HG02970 (cell line): ENCODE measurements around the gene UPP1.

Source experiments
- ATAC-seq: cut with Tn5 transposase; IDR thresholded peaks from one replicate; pipeline ENCODE4 v1.9.1; 2021; ENCODE audit warnings: mild to moderate bottlenecking, moderate library complexity, moderate number of reproducible peaks; ENCODE audit not compliant: unreplicated experiment, low FRiP score

Gene UPP1

DNA sequence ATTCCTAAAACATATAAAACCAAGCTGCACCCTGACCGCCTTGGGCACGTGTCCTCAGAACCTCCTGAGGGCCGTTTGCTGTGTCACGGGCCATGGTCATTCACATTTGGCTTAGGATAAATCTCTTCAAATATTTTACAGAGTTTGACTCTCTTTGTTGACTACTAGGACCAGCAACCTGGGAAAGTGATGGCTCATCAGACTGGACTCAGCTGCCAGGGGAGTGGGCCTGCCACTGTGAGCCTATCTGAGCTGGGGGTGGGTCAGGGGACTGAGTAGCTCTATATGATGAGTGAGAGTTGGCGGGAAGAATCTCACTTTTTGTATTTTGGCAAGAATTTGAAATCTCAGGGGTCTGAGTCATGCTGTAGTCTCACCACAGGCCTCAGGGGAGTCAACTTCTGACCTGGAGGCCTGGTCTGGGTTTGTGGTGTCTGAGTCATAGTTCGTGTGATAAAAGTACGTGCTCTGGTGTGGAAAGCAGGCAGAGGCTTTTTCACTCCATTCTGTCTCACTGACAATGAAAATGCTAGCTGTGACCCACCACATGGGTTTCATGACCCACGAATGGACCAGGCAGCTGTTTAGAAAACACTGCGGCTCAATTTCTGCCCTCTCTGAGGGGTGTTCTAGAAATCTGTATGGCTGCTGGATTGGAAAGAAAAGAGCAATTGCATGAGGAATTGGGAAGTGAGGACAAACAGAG, 4.2 kb upstream of the UPP1 start:
- ATAC-seq, result peak; percentile 51

DNA sequence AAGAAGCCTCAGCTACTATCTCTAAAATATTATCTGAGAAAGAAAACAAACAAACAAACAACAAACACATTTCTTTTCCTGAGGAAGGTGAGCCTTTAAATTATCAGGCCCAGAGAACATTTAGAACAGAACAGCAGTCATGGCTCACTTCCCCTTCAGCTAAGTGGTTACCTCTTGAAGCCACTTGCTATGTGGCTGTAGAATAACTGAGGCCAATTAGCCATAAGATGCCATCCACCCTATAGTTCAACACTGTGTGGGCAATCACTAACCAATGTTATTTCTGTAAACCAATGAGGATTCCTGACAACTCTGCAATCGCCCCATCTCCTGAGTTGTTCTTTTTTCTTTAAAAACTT, 3.7 kb upstream of the UPP1 start:
- no peak for ATAC-seq

GRCh38 chr7:48085942-48086341, 3.1 kb upstream of the UPP1 start:
- ATAC-seq, result no peak

GRCh38 chr7:48087349-48087748, 1.7 kb upstream of the UPP1 start:
- ATAC-seq, result no peak

GRCh38 chr7:48088559-48089045, 463 bp upstream of the UPP1 start:
- ATAC-seq, result peak; percentile 69

DNA sequence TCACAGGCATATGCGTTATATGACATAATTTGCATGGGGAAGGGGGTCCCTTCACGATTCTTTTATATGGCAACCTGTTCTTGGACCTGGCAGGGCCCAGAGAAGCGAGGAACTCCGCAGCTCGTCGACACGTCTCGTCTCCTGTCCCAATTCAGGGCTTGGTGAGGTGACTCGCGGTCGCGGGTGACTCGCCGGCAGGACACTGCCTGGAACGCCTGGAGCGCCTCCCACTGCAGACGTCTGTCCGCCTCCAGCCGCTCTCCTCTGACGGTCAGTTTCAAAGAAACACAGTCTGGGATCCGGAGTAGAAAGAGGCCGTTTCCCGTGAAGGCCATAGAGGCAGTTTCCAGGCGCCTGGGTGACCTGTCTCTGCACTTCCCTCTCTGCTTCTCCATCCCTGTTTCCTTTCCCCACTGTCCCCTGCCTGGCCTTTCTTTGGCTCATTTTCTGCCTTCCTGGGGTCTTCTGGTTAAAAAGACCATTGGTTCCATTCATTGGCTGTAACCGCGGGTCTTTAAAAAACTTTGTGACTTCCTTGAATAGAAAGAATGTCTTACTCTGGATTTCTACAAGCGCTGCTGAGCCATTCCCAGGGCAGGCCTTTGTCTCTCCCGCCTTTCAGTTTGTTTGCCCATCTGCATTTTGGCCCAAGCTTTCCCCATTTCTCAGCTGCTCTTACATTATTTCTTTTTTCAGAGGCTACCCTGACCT, 1.2 kb downstream of the UPP1 start:
- no peak for ATAC-seq

DNA sequence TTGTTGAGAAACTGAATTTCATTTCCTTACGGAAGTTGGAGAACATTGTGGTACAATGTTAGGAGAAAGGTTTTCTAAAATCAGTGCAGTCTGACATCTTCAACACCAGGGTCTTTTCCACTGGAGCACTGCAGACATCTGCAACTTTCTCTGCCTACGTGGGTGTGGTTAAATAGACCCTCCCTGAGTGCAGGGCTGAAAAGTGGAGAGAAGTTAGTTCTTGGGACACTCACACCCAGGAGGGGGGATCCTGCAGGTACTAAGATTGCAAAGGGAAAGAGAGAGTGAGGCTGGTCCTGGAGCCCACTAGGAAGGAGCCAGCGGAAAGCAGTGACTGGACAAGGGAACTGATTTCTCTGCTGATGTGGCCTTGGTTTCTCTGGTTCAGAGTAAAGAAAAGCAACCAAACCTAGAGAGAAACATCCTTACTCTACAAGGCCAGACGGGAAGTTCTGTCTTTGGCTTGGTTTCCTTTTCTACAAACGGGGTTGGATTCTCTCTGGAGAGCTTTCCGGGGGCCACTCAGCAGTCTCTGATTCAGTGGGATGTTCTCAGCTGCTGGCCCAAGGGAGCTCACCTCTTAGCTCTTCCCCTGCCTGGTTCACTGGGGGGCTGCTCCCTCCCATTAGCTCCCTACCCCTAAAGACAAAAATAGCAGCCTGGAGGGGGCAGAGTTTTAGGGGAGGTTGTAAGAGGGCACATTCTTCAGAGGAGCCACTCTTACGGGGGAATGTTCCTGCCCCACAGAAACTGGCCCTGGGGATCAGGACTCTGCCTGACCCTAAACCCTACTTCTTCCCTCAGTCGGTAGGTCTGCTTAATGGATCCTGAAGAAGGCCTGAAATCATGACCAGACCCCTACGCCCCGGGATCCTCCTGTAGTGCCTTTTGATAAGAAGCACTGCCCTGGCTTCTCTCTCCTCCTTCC, 2.7 kb downstream of the UPP1 start:
- ATAC-seq, result no peak

DNA sequence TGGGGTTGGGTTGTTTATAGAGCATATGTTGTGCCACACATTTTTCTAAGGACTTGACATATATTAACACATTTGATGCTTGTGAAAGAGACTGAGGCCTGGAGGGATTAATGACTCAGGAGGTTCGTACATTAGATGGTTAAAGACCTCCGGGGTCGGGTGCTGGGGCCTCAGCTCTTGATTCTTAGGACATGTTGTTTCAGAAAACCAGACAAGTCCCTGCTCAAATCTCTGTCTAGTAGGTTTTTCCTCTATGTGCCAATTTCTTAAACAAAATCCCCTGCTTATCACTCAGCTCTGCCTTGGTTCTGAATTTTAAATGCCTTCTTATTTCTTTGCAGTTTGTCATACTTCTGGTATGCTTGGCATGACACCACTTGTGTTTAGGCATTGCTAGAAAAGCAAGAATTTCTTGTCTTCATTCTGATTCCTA, 5.8 kb downstream of the UPP1 start:
- ATAC-seq, result no peak

DNA sequence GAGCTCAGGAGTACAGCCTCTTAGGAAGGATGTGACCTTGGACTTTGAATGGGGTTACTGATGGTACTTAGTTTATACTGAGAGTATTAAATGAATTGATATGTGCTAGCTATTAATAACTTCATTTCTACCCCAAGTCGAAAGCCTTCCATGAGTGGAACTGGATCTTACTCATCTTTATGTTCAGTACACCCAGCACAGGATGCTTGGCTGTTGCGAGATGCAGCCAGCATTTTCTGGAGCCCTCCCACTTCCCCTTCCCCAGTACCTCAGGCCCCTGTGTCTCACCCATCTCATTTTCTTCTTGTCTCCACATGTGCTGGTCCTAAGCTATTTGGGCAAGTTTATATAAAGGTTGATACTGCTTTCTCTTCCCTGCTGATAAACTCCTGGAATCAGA, 7.2 kb downstream of the UPP1 start:
- no peak for ATAC-seq

DNA sequence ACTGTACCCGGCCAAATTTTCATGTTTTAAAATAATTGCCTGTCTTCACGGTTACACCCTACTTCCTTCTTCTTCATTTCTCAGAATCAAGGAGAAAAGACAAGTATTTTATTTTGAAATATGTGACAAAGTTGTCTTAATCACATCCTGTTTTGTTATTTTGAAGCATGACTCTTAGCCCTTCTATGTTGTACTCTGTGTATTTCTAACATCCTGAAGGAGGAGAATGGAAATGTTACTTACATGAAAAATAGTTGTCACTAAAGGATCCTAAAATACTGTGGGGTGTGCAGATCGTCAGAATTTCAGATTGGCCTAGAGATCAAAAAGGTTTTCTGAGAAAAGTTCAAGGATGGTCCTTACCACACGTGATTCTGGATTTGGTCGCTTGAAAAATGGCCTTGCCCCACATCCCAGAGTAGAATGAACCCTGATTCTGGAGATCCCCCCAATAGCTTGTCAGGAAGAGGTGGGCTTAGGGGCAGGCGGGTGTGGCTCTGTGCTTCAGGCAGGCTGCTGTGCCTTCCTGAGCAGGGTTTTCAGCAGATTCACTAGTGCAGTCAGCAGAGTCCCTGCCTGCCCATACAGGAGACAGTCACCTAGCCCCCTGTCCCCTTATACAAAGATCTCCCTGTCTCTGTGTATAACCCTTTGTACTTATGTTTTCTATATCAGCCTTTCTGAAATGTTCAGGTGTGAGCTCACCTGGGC, 8.6 kb downstream of the UPP1 start:
- no peak for ATAC-seq

DNA sequence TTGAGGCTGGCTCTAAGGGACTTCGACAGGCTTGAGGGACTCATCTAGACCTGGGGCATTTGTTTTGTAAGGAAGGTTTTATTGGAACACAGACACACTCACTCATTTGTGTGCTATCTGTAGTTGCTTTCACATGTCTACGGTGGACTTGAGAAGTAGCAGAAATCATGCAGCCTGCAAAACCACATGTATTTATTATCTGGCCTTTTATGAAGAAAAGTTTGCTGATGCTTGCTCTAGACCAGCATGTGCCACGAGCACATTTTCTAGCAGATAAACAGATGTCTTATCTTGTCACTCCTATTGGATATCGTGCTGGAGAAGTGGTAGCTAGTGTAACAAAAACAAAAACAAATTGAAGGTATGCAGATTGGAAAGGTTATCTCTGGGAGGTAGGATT, 9.8 kb downstream of the UPP1 start:
- no peak for ATAC-seq

- no peak for ATAC-seq
Observed at GRCh38 chr7:48099781-48100180, 10.7 kb downstream of the UPP1 start.

DNA sequence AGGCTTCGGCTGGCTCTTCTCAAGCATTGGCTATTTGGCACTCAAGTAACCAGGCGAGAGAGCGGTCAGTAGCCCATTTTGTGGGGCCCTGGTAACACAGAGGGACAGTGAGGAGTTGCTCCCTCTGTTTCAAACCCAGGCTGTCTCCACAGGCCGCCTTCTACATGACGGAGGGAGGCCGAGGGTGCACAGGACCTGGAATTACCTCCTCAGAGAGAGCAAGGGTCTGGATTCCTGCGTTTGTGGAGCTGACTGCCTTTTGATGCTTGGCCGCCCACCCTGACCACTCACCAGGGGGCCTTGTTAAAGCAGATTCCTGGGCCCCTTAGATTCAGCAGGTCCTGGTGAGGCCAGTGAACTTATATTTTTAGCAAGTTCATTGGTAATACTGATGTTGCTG, 12.3 kb downstream of the UPP1 start:
- no peak for ATAC-seq

DNA sequence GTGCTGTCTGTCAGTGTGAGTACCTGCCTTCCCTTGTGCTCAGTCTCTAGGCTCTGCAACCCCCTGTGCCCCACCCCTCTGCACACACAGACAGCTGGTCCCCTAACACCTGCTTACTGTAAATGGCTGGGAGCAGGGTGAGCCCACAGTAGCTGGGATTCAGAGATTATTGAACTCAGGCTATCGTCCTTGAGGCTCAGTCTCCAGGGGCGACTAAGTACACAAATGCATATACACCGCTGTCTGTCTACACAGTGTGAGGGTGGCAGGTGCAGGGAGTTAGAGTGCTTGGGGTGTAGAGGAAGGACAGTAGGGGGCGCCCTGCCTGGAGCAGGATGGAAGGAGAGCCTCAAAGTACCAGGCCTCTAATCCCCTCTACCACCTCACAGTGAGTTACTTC, 12.9 kb downstream of the UPP1 start:
- ATAC-seq, result no peak

GRCh38 chr7:48102530-48102929, 13.5 kb downstream of the UPP1 start:
- no peak for ATAC-seq

DNA sequence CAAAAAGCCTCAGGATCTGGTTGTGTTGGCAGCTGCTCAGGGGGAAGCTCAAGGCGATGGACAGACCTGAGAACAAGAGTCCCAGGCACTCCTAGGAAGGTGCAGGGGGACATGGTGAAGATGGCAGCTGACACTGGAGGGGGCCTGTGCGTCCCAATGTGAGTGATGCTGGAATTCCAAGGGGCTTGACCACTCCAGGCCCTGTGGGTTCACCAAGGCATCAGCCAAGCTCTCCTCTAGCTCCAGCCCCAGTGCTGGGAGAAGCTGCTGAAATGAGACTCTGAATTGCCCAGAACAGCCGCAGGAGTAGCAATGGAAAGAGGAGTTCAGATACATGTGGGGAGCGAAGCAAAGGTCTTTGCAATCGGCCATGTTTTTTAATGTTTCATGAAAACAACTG, 16.0 kb downstream of the UPP1 start:
- ATAC-seq, result no peak

GRCh38 chr7:48106906-48107659, 18.0 kb downstream of the UPP1 start:
- ATAC-seq, result no peak

DNA sequence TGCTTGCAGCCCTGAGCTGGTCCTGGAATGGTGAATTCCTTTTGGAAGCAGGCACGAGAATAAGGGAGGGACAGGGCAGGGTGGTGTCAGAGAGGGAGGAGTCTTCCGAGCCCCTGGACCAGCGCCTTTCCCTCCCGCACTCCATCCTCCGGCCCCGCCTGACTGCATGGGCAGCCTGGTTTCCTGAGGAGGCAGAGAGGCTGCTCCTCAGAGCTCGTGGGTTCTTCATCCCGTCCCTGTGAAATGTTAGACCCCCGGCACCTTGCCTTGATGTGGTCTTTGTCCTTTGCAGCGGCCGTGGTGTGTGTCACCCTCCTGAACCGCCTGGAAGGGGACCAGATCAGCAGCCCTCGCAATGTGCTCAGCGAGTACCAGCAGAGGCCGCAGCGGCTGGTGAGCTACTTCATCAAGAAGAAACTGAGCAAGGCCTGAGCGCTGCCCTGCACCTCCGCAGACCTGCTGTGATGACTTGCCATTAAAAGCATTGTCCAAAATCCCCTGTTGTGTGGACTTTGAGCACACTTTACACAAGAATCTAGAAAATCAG, 18.9 kb downstream of the UPP1 start:
- ATAC-seq, result no peak
